ENCODE results near the gene KCNK3.
"Not testable (repeated sequence)": the region's sequence is repeated elsewhere in the genome, so short reads cannot be mapped to it uniquely, and the experiment has no call there.

Gene KCNK3

DNA sequence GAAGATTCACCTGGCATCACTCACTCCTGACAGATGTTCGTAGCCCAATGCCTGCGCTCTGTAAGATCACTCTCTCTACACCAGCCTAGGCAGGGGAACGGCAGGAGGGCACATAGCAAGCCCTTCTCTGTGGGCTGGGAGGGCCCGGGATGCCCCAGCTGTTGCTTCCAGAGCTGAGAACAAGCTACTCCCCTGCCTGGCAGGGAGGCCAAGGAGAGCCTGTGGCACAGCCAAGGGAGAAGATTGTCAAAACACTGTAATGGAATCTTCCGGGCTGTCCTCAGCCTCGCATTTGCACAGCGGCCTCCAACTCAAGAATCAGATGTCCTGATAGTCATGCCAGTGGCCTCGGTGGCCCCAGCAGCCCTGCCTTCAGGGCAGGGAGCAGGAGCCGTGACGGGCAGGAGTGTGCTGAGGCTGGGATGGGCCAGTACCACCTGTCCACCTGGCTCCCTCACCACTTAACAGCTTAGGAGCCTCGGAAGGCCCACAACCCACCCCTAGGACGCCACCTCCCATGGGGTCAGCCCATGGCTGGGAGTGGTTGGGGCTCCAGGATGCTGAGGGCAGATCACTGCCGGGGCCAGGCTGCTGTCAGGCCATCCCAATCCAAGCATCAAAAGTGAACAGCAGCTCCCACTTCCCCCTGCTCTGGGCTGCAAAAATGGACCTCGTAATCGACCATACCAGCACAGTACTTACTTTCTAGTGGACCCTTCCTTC lies 49.7 kb downstream of the KCNK3 start:
- Histone ChIP-seq H3K9ac (ENCODE audit: low read depth, low read length) (no peak overlapping the region), H3K27me3 (ENCODE audit: insufficient read depth, low read length) (no peaks in the 10 kb centered on the region), H3K27ac (ENCODE audit: low read length) (no peak overlapping the region), H3K4me3 (ENCODE audit: low read length) (no peak overlapping the region), H3K4me1 (ENCODE audit: insufficient read depth, low read length) (no peaks in the 10 kb centered on the region), H3K36me3 (ENCODE audit: insufficient read depth, low read depth, low read length) (no peaks in the 10 kb centered on the region), H3K9me3 (ENCODE audit: insufficient read depth, low read depth, low read length) (no peaks in the 10 kb centered on the region)

DNA sequence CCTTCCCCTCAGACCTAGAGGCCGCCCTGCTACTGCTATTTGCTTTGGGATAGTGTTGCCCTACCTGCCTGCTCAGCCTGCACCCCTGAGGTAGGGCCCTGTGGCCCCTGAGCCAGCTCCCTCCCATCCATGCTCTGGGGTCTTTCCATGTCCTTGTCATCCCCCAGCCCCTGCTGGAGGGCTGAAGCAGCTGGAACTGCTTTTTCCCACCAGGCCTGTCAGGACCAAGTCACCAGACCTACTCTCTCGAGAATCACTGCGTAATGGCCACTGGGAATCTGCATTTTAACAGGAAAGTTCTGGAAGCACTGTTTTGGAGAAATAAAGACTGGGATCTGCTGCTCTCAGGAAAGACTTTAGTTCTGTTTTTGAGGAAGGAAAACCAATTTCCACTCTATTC lies 51.3 kb downstream of the KCNK3 start:
- Histone ChIP-seq H3K9ac (ENCODE audit: low read depth, low read length) (no peak overlapping the region), H3K27me3 (ENCODE audit: insufficient read depth, low read length) (peaks cover 4% of the 10 kb centered on the region; the same call in 1 of the 2 replicates)

DNA sequence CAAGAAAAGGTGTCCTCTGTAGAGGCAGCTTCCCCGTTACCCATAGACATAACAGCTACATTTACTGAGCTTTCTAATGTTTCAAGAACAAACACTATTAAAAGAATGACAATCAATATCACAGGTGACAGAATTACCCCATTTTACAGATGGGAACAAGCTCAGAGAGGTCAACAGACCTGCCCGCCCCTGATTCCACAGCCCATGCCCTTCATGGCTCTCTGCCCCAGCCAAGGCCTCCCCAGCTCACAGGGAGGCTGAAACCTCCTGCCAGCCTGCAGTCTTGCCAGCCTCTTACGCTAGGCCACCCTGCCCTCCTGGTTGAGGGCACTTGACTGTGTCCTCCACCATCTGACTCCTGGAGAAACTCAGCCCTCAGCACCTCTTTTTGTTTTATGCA lies 52.4 kb downstream of the KCNK3 start:
- Histone ChIP-seq H3K27me3 (ENCODE audit: insufficient read depth, low read length) (peaks cover 10% of the 10 kb centered on the region; the same call in 1 of the 2 replicates), H3K27ac (ENCODE audit: low read length) (no peak overlapping the region), H3K4me1 (ENCODE audit: insufficient read depth, low read length) (peaks cover 4% of the 10 kb centered on the region; the same call in 1 of the 2 replicates)

More for the DNA sequence above, 51.3 kb downstream of the KCNK3 start:
- H3K36me3 ChIP-seq (ENCODE audit: insufficient read depth, low read depth, low read length), result no peaks in the 10 kb centered on the region
- no peaks in the 10 kb centered on the region for H3K4me1 ChIP-seq (ENCODE audit: insufficient read depth, low read length)
- H3K27ac ChIP-seq (ENCODE audit: low read length), result no peak overlapping the region
- no peak overlapping the region for H3K4me3 ChIP-seq (ENCODE audit: low read length)
- H3K9me3 ChIP-seq (ENCODE audit: insufficient read depth, low read depth, low read length), result no peaks in the 10 kb centered on the region

DNA sequence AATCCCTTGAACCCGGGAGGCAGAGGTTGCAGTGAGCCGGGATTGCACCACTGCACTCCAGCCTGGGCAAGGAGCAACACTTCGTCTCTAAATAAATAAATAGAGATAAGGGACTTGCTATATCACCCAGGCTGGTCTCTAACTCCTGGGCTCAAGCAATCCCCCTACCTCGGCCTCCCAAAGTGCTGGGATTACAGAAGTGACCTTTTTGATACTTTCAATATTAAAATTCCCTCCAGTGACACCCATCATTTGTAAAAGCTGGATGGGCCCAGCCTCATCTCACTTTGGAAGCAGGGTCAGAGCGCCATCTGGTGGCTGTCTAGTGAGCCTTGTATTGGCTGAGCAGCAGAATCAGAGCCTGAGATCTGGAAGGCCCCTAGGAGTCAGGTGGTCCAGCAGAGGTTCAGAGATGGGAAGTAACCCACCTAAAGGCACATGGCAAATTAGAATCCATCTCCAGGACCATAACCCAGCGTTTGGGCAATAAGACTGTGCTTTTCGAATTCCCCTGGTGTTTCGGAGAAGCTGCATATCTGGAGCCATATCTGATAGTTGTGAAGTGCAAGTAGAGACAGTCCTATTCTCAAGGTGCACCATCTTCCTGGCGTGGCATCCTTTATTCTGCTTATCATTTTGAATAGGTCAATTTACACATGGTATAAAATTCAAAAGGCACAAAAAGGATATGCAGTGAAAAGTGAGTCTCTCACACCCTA lies 53.2 kb downstream of the KCNK3 start:
- Histone ChIP-seq H3K36me3 (ENCODE audit: insufficient read depth, low read depth, low read length) (no peaks in the 10 kb centered on the region), H3K27ac (ENCODE audit: low read length) (no peak overlapping the region), H3K4me3 (ENCODE audit: low read length) (no peak overlapping the region), H3K9me3 (ENCODE audit: insufficient read depth, low read depth, low read length) (no peaks in the 10 kb centered on the region), H3K9ac (ENCODE audit: low read depth, low read length) (no peak overlapping the region), H3K27me3 (ENCODE audit: insufficient read depth, low read length) (peaks cover 11% of the 10 kb centered on the region; the same call in 1 of the 2 replicates), H3K4me1 (ENCODE audit: insufficient read depth, low read length) (peaks cover 7% of the 10 kb centered on the region; the same call in 1 of the 2 replicates)

More for the DNA sequence above, 52.4 kb downstream of the KCNK3 start:
- no peak overlapping the region for H3K4me3 ChIP-seq (ENCODE audit: low read length)
- H3K9ac ChIP-seq (ENCODE audit: low read depth, low read length), result no peak overlapping the region
- H3K36me3 ChIP-seq (ENCODE audit: insufficient read depth, low read depth, low read length), result no peaks in the 10 kb centered on the region
- H3K9me3 ChIP-seq (ENCODE audit: insufficient read depth, low read depth, low read length), result no peaks in the 10 kb centered on the region

DNA sequence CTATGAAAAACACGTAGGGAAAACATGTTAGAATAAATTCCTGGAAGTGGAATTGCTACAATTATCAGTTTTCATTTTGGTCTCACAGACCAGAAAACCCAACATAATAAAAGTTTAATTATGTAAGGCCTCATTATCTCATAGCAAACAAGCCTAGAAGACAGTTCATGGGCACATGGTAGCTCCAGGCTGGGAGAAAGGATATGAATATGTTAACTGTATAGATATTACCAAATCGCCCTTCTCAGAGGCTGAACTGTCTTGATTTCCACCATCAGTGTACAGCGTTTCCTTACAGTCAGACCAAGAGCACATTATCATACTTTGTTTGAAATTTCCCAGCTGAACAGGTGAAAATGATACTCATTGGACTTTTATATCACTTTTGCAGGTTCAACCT lies 54.4 kb downstream of the KCNK3 start:
- Histone ChIP-seq H3K9ac (ENCODE audit: low read depth, low read length) (no peak overlapping the region), H3K36me3 (ENCODE audit: insufficient read depth, low read depth, low read length) (no peaks in the 10 kb centered on the region), H3K27ac (ENCODE audit: low read length) (no peak overlapping the region), H3K9me3 (ENCODE audit: insufficient read depth, low read depth, low read length) (peaks cover 6% of the 10 kb centered on the region), H3K4me3 (ENCODE audit: low read length) (no peak overlapping the region), H3K27me3 (ENCODE audit: insufficient read depth, low read length) (peaks cover 23% of the 10 kb centered on the region; the same call in 1 of the 2 replicates), H3K4me1 (ENCODE audit: insufficient read depth, low read length) (peaks cover 13% of the 10 kb centered on the region; the same call in 1 of the 2 replicates)

DNA sequence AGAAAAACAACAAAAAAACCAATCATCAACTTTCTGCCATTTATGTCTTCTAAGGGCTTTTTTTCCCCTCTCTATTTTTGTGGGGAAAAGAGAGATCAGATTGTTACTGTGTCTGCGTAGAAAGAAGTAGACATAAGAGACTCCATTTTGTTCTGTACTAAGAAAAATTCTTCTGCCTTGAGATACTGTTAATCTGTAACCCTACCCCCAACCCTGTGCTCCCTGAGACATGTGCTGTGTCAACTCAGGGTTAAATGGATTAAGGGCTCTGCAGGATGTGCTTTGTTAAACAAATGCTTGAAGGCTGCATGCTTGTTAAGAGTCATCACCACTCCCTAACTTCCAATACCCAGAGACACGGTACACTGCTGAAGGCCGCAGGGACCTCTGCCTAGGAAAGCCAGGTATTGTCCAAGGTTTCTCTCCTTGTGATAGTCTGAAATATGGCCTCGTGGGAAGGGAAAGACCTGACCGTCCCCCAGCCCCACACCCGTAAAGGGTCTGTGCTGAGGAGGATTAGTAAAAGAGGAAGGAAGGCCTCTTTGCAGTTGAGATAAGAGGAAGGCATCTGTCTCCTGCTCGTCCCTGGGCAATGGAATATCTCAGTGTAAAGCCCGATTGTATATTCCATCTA lies 57.4 kb downstream of the KCNK3 start:
- H3K27ac ChIP-seq (ENCODE audit: low read length); H3K9me3 ChIP-seq (ENCODE audit: insufficient read depth, low read depth, low read length); H3K36me3 ChIP-seq (ENCODE audit: insufficient read depth, low read depth, low read length): not testable (repeated sequence)
- Histone ChIP-seq H3K9ac (ENCODE audit: low read depth, low read length) (peak overlapping the region; percentile 56; the same call in 1 of the 2 replicates), H3K4me1 (ENCODE audit: insufficient read depth, low read length) (peaks cover 24% of the 10 kb centered on the region), H3K27me3 (ENCODE audit: insufficient read depth, low read length) (peaks cover 33% of the 10 kb centered on the region; the same call in 1 of the 2 replicates), H3K4me3 (ENCODE audit: low read length) (peak overlapping the region; percentile 54; the same call in 1 of the 2 replicates)

DNA sequence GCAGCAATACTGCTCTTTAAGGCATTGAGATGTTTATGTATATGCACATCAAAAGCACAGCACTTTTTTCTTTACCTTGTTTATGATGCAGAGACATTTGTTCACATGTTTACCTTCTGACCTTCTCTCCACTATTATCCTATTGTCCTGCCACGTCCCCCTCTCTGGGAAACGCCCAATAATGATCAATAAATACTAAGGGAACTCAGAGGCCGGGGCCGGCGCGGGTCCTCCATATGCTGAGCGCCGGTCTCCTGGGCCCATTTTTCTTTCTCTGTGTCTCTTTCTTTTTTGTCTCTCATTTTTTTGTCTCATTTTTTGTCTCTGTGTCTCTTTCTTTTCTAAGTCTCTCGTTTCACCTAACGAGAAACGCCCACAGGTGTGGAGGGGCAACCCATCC lies 57.9 kb downstream of the KCNK3 start:
- not testable (repeated sequence) for H3K36me3 ChIP-seq (ENCODE audit: insufficient read depth, low read depth, low read length); H3K9me3 ChIP-seq (ENCODE audit: insufficient read depth, low read depth, low read length); H3K27ac ChIP-seq (ENCODE audit: low read length)
- peak overlapping the region; percentile 54; the same call in 1 of the 2 replicates for H3K4me3 ChIP-seq (ENCODE audit: low read length)
- peaks cover 30% of the 10 kb centered on the region for H3K4me1 ChIP-seq (ENCODE audit: insufficient read depth, low read length)
- 0 out of 2 replicates have a peak overlapping the region, but pooled peaks have one; percentile 56 for H3K9ac ChIP-seq (ENCODE audit: low read depth, low read length)
- H3K27me3 ChIP-seq (ENCODE audit: insufficient read depth, low read length), result peaks cover 33% of the 10 kb centered on the region; the same call in 1 of the 2 replicates

DNA sequence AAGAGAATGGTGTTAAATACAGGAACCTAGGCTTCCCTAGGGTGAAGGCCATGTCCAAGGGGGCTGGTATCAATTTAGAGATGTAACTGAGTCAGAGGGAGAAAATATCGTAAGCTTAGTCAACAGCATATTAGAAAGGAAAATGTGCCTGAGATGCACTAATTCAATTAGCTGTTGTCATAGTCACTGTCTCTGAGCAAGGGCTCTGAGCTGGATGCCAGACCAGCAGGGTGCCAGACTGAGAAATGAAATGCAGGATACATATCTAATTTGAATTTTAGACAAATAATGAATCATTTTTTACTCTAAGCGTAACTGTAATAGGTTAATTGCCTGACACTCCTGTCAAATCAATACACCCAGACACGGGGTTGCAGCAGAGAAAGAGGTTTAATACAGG lies 60.1 kb downstream of the KCNK3 start:
- H3K4me3 ChIP-seq (ENCODE audit: low read length), result no peak overlapping the region
- H3K9me3 ChIP-seq (ENCODE audit: insufficient read depth, low read depth, low read length), result peaks cover 6% of the 10 kb centered on the region
- peaks cover 37% of the 10 kb centered on the region for H3K4me1 ChIP-seq (ENCODE audit: insufficient read depth, low read length)
- H3K27ac ChIP-seq (ENCODE audit: low read length), result no peak overlapping the region
- peaks cover 33% of the 10 kb centered on the region; the same call in 1 of the 2 replicates for H3K27me3 ChIP-seq (ENCODE audit: insufficient read depth, low read length)
- no peaks in the 10 kb centered on the region for H3K36me3 ChIP-seq (ENCODE audit: insufficient read depth, low read depth, low read length)
- no peak overlapping the region for H3K9ac ChIP-seq (ENCODE audit: low read depth, low read length)

DNA sequence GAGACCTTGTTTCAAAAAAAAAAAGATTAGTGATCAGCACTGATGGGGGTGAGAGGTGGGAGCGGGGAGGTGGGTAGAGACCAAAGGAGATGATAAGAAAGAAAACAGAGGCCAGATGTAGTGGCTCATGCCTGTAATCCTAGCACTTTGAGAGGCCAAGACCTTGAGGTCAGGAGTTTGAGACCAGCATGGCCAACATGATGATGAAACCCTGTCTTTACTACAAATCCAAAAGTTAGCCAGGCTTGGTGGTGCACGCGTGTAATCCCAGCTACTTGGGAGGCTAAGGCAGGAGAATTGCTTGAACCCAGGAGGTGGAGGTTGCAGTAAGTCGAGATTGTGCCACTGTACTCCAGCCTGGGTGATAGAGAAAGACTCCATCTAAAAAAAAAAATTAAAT lies 62.0 kb downstream of the KCNK3 start:
- no peak overlapping the region for H3K27ac ChIP-seq (ENCODE audit: low read length)
- H3K4me1 ChIP-seq (ENCODE audit: insufficient read depth, low read length), result peaks cover 38% of the 10 kb centered on the region
- H3K9me3 ChIP-seq (ENCODE audit: insufficient read depth, low read depth, low read length), result peaks cover 6% of the 10 kb centered on the region
- no peaks in the 10 kb centered on the region for H3K36me3 ChIP-seq (ENCODE audit: insufficient read depth, low read depth, low read length)
- H3K9ac ChIP-seq (ENCODE audit: low read depth, low read length), result no peak overlapping the region
- H3K27me3 ChIP-seq (ENCODE audit: insufficient read depth, low read length), result peaks cover 23% of the 10 kb centered on the region; the same call in 1 of the 2 replicates
- H3K4me3 ChIP-seq (ENCODE audit: low read length), result no peak overlapping the region

DNA sequence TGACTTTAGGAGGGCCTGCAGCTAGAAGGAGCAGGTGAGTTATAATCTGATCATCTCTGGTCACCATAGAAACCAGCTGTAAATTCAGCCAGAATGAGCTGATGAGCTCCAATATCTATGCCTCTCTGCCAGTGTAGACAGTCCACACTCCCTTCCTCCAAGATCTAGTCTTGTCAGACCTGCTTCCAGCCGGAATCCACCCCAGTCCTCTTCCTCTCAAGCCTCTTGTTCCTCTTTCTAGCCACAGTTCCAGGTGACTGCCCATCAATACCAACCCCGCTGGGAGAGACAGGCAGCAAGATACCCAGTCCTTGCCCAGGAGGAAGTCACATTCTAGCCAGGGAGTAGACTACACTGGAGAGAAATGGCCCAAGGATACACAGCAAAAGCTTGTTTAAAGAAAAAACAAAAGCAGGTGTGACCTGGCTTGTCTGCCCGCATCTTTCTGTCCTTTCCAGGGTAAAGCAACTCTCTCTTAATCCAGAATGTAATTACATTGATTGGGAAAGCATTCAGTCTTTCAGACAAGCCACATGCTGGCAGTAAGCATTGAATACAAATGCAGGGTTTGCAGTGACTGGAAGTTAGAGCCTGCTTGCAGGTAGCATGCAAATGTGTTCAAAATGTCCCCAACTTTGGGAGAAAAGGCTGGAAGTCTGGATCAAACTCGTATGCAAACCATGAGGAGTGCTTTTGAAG lies 62.6 kb downstream of the KCNK3 start:
- Histone ChIP-seq H3K9ac (ENCODE audit: low read depth, low read length) (no peak overlapping the region), H3K27me3 (ENCODE audit: insufficient read depth, low read length) (peaks cover 23% of the 10 kb centered on the region; the same call in 1 of the 2 replicates), H3K4me3 (ENCODE audit: low read length) (no peak overlapping the region), H3K9me3 (ENCODE audit: insufficient read depth, low read depth, low read length) (peaks cover 6% of the 10 kb centered on the region), H3K27ac (ENCODE audit: low read length) (no peak overlapping the region), H3K4me1 (ENCODE audit: insufficient read depth, low read length) (peaks cover 38% of the 10 kb centered on the region), H3K36me3 (ENCODE audit: insufficient read depth, low read depth, low read length) (no peaks in the 10 kb centered on the region)

DNA sequence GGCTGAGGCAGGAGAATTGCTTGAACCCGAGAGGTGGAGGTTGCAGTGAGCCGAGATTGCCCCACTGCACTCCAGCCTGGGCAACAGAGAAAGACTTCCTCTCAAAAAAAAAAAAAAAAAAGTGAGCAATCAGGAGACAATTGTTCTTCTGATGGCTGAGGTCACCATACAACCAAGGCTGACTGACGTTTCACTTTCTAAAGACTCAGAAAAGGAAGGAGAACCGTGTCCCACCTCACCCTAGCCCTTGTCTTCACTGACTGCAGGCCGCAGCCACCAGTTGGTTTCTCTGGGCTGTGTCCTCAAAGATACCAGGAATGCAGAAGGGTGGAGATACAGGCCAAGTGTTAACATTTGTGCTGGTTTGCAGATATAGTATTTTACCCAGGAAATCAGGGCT lies 63.8 kb downstream of the KCNK3 start:
- Histone ChIP-seq H3K9ac (ENCODE audit: low read depth, low read length) (no peak overlapping the region), H3K9me3 (ENCODE audit: insufficient read depth, low read depth, low read length) (peaks cover 4% of the 10 kb centered on the region), H3K27me3 (ENCODE audit: insufficient read depth, low read length) (peaks cover 16% of the 10 kb centered on the region; the same call in 1 of the 2 replicates), H3K4me1 (ENCODE audit: insufficient read depth, low read length) (peaks cover 30% of the 10 kb centered on the region), H3K36me3 (ENCODE audit: insufficient read depth, low read depth, low read length) (no peaks in the 10 kb centered on the region), H3K27ac (ENCODE audit: low read length) (no peak overlapping the region), H3K4me3 (ENCODE audit: low read length) (no peak overlapping the region)

Measured in iPS-20b (cell line).